Common myeloid progenitor, CD34-positive (primary cell): ENCODE results near the gene HOXB5.

Experiments used
- CTCF ChIA-PET: fragments of 350-600 bp; sonication (Branson Sonifier 250); formaldehyde crosslinking; loops from one replicate; lab custom pipeline; 2021; ENCODE audit warnings: antibody characterized with exemption; lab: Charles Lee
- POLR2A ChIA-PET: fragments of 350-600 bp; sonication (Branson Sonifier 250); formaldehyde crosslinking; loops from one replicate; lab custom pipeline; 2021; ENCODE audit warnings: antibody characterized with exemption; lab: Charles Lee
- DNase-seq, 3 donors: peaks; one replicate each; pipeline versions ENCODE4 v3.0.0 to v3.0.0-alpha.2; 2013
- H3K27ac ChIP-seq, 2 experiments: 1 replicate in 1 of 2; 2 replicates in 1 of 2; pipeline ENCODE4 v1.7.0; 2013; ENCODE audit warnings: inconsistent platforms in 2 of 2, low read length in 2 of 2, mild to moderate bottlenecking in 2 of 2, low read depth in 1 of 2, moderate library complexity in 1 of 2; ENCODE audit not compliant: severe bottlenecking in 2 of 2, insufficient read depth in 1 of 2, poor library complexity in 1 of 2
- H3K27me3 ChIP-seq, 5 experiments: replicated peaks in 2 of 5; 1 replicate in 3 of 5; 2 replicates in 2 of 5; pipeline versions ENCODE4 v1.6.1 to v1.7.0; 2013; ENCODE audit warnings: low read length in 4 of 5, mild to moderate bottlenecking in 2 of 5, moderate library complexity in 2 of 5, inconsistent platforms in 1 of 5; ENCODE audit not compliant: insufficient read depth in 5 of 5, control insufficient read depth in 4 of 5
- H3K36me3 ChIP-seq, 4 experiments: 1 replicate in 2 of 4; 2 replicates in 2 of 4; pipeline versions ENCODE4 v1.6.1 to v1.7.0; 2013; ENCODE audit warnings: low read length in 3 of 4, control low read depth in 1 of 4, mild to moderate bottlenecking in 1 of 4; ENCODE audit not compliant: control insufficient read depth in 4 of 4, insufficient read depth in 4 of 4
- H3K4me1 ChIP-seq, 4 experiments: 1 replicate in 3 of 4; 2 replicates in 1 of 4; pipeline versions ENCODE4 v1.6.1 to v1.7.1; 2013; ENCODE audit warnings: low read length in 3 of 4, mild to moderate bottlenecking in 3 of 4, control low read depth in 1 of 4, inconsistent platforms in 1 of 4, moderate library complexity in 1 of 4; ENCODE audit not compliant: control insufficient read depth in 4 of 4, insufficient read depth in 4 of 4; ENCODE audit errors: control extremely low read depth in 1 of 4
- H3K4me3 ChIP-seq, 7 experiments: 1 replicate in 4 of 7; 2 replicates in 3 of 7; pipeline versions ENCODE4 v1.5.1 to v1.7.0; 2013; ENCODE audit warnings: mild to moderate bottlenecking in 7 of 7, low read length in 6 of 7, moderate library complexity in 6 of 7, inconsistent platforms in 2 of 7, low read depth in 2 of 7, control low read depth in 1 of 7; ENCODE audit not compliant: insufficient read depth in 4 of 7, control insufficient read depth in 1 of 7; ENCODE audit errors: extremely low read depth in 1 of 7
- H3K9me3 ChIP-seq, 5 experiments: 1 replicate in 4 of 5; 2 replicates in 1 of 5; pipeline versions ENCODE4 v1.6.1 to v1.7.1; 2013; ENCODE audit warnings: low read length in 4 of 5, mild to moderate bottlenecking in 2 of 5, inconsistent platforms in 1 of 5, low read depth in 1 of 5, moderate library complexity in 1 of 5; ENCODE audit not compliant: control insufficient read depth in 4 of 5, insufficient read depth in 2 of 5; ENCODE audit errors: control extremely low read depth in 1 of 5
- WGBS: methylation state at CpG from one replicate; pipeline ENCODE4 v1.1.5; 2013; ENCODE audit not compliant: insufficient coverage; 5-methylcytosine and 5-hydroxymethylcytosine counted together

The HOXB5 gene

DNA sequence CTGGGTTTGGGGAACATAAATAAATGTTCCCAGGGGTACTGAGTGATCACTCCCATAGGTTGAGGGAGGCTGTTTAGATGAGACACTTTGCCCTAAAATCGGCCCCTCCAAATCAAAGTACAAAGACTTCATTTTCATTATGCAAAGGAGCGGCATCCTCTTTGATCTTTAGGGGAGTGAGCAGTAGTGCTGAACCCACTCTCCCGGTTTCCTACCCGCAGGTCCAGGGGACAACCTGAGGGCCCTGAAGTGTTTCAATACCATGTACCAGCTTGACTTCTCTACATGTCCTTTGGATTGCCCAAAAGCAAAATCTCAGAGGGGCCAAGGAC, 7.6 kb upstream of the HOXB5 start:
- WGBS, result 100% methylated on average over 4 of the region's 4 CpGs
- no peaks in the 10 kb centered on the region for H3K9me3 ChIP-seq
- H3K27me3 ChIP-seq, result peaks cover 0 to 68% (median 21%) of the 10 kb centered on the region in 5 experiments
- H3K27ac ChIP-seq, result no peak overlapping the region
- no peak overlapping the region for H3K4me3 ChIP-seq
- H3K4me1 ChIP-seq, result peaks cover 0 to 59% (median 28%) of the 10 kb centered on the region in 4 experiments
- ChIA-PET POLR2A (no interaction called here), CTCF (interaction anchor here (0.7 to 2.0 kb wide), 6 partner anchors 9 to 338 kb away, joined by 3 to 7 read pairs (median 3); partner anchors contain the start of gene HOXB7)
- no peaks in the 10 kb centered on the region for H3K36me3 ChIP-seq
- DNase-seq, result no peak

DNA sequence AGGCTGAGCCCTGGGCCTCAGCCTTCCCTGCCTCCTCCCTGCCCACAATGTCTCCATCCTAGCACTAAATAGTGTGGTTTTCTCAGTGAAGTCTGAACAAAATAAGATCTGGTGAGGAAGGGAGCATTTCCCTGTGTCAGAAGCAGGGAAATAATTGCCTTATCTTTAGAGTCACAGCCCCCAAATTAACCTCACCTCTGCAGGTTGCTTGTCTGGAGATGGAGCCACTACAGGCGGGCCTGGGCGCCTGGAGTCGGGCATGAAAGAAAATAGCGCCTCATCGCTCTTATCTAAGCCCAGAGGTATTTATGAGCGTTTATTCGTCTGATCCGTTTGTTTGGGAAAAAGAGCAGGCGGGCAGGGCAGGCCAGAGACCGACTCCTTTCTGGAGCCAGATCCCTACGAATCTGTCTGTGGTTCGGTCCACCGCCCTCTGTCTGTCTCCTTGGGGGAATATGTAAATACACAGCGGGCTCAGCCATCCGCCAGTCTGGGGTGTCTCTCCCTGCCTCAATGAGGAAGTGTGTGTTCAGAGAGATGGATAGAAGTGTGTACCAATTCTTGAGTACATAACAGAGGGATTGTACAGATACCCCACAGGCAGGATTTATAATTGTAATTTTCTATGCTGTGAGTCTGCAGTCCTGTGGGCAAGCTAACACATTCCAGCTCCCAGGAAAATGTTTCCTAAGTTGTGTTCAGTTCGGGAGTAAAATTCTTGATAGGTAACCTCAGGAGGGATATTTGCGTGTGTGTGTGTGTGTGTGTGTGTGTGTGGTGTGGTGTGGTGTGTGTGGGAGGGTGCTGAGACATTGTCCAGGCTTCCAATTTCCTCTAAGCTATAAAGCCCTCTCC, 6.9 kb upstream of the HOXB5 start:
- POLR2A ChIA-PET, result no interaction called here
- 96% methylated on average over 8 of the region's 17 CpGs for WGBS

GRCh38 chr17:48599354-48599753, 5.8 kb upstream of the HOXB5 start:
- no CpG with 5 or more reads among the region's 5 CpGs for WGBS
- Histone ChIP-seq H3K27ac (no peak overlapping the region), H3K4me1 (peaks cover 0 to 67% (median 31%) of the 10 kb centered on the region in 4 experiments), H3K4me3 (no peak overlapping the region), H3K9me3 (no peaks in the 10 kb centered on the region), H3K36me3 (peaks cover 0 to 3% (median 0%) of the 10 kb centered on the region in 4 experiments), H3K27me3 (peaks cover 0 to 58% (median 21%) of the 10 kb centered on the region in 5 experiments)
- DNase-seq, result no peak
- ChIA-PET CTCF (interaction anchor here (0.9 to 2.3 kb wide), 8 partner anchors 7 to 337 kb away, joined by 3 to 8 read pairs (median 4); no protein-coding TSS in a partner anchor), POLR2A (no interaction called here)

More for the DNA sequence above, 6.9 kb upstream of the HOXB5 start:
- CTCF ChIA-PET, result interaction anchor here (0.8 to 2.3 kb wide), 6 partner anchors 9 to 264 kb away, joined by 3 to 7 read pairs (median 4); partner anchors contain the start of gene HOXB7
- Histone ChIP-seq H3K4me1 (peaks cover 0 to 65% (median 31%) of the 10 kb centered on the region in 4 experiments), H3K27me3 (peaks cover 0 to 65% (median 21%) of the 10 kb centered on the region in 5 experiments), H3K9me3 (no peaks in the 10 kb centered on the region), H3K27ac (no peak overlapping the region), H3K36me3 (peaks cover 0 to under 1% (median 0%) of the 10 kb centered on the region in 4 experiments), H3K4me3 (no peak overlapping the region)
- no peak for DNase-seq

DNA sequence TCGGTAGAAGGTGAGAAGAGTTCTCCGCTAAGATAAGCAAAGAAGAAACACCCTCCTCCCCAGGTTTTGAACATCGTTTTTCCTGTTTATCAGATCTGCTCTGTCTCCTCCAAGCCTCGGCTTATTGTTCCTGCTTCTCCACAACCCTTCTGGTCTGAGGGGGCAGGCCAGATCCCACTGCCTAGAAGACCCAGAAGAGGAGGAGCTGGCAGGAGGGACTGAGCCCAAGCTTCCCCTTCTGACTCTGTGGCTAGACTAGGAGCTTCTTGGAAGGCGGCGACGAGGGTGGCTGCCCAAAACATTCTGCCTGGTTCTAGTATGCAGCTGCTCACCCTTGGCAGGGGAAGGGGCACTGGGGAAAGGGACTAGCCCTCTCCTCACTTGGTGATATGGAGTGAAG, 5.2 kb upstream of the HOXB5 start:
- DNase-seq, result no peak
- Histone ChIP-seq H3K9me3 (no peaks in the 10 kb centered on the region), H3K36me3 (peaks cover 0 to 3% (median 0%) of the 10 kb centered on the region in 4 experiments), H3K4me3 (peak overlapping the region in 3 of 7 experiments; percentile 71 to 82 (median 80)), H3K27ac (no peak overlapping the region), H3K4me1 (peaks cover 0 to 66% (median 34%) of the 10 kb centered on the region in 4 experiments), H3K27me3 (peaks cover 0 to 53% (median 21%) of the 10 kb centered on the region in 5 experiments)
- 80% methylated on average over 1 of the region's 7 CpGs for WGBS
- ChIA-PET POLR2A (no interaction called here), CTCF (interaction anchor here (0.8 to 2.3 kb wide), 9 partner anchors 8 to 336 kb away, joined by 3 to 8 read pairs (median 4); no protein-coding TSS in a partner anchor)

DNA sequence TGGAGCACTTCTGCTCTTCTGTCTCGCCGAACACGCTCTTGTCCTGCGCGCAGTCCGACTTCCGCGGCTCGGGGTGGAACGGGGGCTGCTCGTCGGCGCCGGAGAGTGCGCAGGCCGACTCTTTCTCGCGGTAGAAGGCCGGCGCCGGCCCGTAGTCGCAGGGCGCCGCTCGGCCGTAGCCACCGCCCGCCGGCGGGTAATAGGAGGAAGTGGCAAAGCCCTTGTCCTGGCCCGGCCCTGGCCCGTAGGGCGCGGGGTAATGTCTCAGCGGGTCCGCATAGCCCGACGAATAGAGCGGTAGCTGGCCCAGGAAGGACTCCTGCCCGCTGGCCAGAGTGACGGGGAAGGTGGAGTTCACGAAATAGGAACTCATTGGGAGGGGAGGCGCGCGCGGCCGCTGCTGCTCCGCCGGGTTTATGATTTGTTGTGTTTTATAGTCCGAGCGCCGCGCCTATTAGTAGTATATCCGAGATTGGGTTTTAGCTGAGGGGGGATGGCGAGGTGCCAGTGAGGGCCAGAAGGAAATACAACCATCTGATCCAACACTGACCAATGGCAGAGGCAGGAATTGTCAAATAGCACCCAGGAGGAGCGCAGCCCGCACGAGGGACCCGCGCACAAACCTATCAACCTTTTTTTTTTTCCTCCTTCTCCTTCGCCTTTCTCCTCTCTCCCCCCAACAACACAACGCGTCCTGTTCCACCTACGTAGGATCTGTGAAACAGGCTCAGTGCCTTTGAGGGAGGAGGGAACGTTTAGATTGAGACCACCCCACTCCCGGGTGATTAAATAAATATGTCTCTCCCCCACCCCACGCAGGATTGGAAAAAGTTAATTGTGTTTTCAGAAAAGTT, 4.4 kb upstream of the HOXB5 start:
- no peaks in the 10 kb centered on the region for H3K9me3 ChIP-seq
- POLR2A ChIA-PET, result interaction anchor here (2.2 kb wide), 1 partner anchor 10 kb away, joined by 7 read pairs; no protein-coding TSS in a partner anchor
- peaks cover 0 to 50% (median 21%) of the 10 kb centered on the region in 5 experiments for H3K27me3 ChIP-seq
- CTCF ChIA-PET, result interaction anchor here (0.8 to 2.0 kb wide), 8 partner anchors 9 to 335 kb away, joined by 3 to 8 read pairs (median 4); no protein-coding TSS in a partner anchor
- peaks cover 0 to 3% (median 0%) of the 10 kb centered on the region in 4 experiments for H3K36me3 ChIP-seq
- peaks cover 0 to 65% (median 38%) of the 10 kb centered on the region in 4 experiments for H3K4me1 ChIP-seq
- H3K27ac ChIP-seq, result peak overlapping the region in 1 of 2 experiments; percentile 34
- peak in 2 of 3 donors; percentile 69 to 83 for DNase-seq
- WGBS, result 0% methylated on average over 34 of the region's 68 CpGs
- peak overlapping the region; percentile 53 to 82 (median 71) for H3K4me3 ChIP-seq

DNA sequence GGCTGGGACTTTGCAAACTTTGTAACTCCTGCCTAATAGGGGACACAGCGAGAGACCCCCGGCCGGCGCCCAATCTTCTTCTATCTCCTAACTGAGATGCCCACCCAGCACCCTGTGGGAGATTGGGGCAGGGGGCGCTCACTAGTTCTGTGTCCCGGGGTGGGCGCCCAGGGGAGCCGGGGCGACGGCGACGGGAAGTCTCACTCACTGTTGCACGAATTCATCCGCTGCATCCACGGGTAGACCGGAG, 3.9 kb upstream of the HOXB5 start:
- H3K36me3 ChIP-seq, result peaks cover 0 to 3% (median 0%) of the 10 kb centered on the region in 4 experiments
- H3K27me3 ChIP-seq, result peaks cover 0 to 45% (median 21%) of the 10 kb centered on the region in 5 experiments
- CTCF ChIA-PET, result interaction anchor here (1.7 kb wide), 1 partner anchor 9 kb away, joined by 5 read pairs; no protein-coding TSS in a partner anchor
- WGBS, result 0% methylated on average over 12 of the region's 16 CpGs
- H3K4me1 ChIP-seq, result peaks cover 2 to 65% (median 43%) of the 10 kb centered on the region in 4 experiments
- H3K4me3 ChIP-seq, result peak overlapping the region; percentile 53 to 82 (median 71)
- no peak overlapping the region for H3K27ac ChIP-seq
- no peaks in the 10 kb centered on the region for H3K9me3 ChIP-seq
- no peak for DNase-seq
- POLR2A ChIA-PET, result interaction anchor here (2.2 kb wide), 1 partner anchor 10 kb away, joined by 7 read pairs; no protein-coding TSS in a partner anchor
